H9 (cell line): ENCODE data around the gene FAM120A. TPM values are rescaled to one million over a fixed set of nuclear protein-coding genes. Genes with fewer than 3 reads are reported as not detected.

ENCODE experiments used
- DNase-seq: peaks from one replicate; pipeline ENCODE4 v3.0.0-alpha.2; 2017
- H2AFZ ChIP-seq: one replicate; pipeline ENCODE4 v1.6.1; 2013; ENCODE audit warnings: mild to moderate bottlenecking, low read length, control low read depth, moderate library complexity
- H2AK5ac ChIP-seq: 2 replicates; pipeline ENCODE4 v1.6.1; 2013; ENCODE audit warnings: low read length, control low read depth, mixed read lengths; ENCODE audit not compliant: insufficient read length
- H2BK120ac ChIP-seq: one replicate; pipeline ENCODE4 v1.6.1; 2013; ENCODE audit warnings: low read depth, mild to moderate bottlenecking, low read length, control low read depth, inconsistent platforms; ENCODE audit not compliant: poor library complexity, severe bottlenecking
- H2BK12ac ChIP-seq: 2 replicates; pipeline ENCODE4 v1.6.1; 2013; ENCODE audit warnings: low read length, control low read depth, mixed read lengths, low read depth; ENCODE audit not compliant: insufficient read length
- H2BK15ac ChIP-seq: 2 replicates; pipeline ENCODE4 v1.6.1; 2013; ENCODE audit warnings: low read depth, low read length, control low read depth
- H2BK20ac ChIP-seq: one replicate; pipeline ENCODE4 v1.6.1; 2013; ENCODE audit warnings: low read depth, mild to moderate bottlenecking, low read length, control low read depth, inconsistent platforms; ENCODE audit not compliant: poor library complexity, severe bottlenecking
- H2BK5ac ChIP-seq: 2 replicates; pipeline ENCODE4 v1.6.1; 2013; ENCODE audit warnings: low read length, control low read depth, mixed read lengths; ENCODE audit not compliant: insufficient read length
- H3K14ac ChIP-seq: 2 replicates; pipeline ENCODE4 v1.6.1; 2013; ENCODE audit warnings: low read length, control low read depth; ENCODE audit not compliant: insufficient read depth
- H3K18ac ChIP-seq: 2 replicates; pipeline ENCODE4 v1.6.1; 2013; ENCODE audit warnings: low read depth, mild to moderate bottlenecking, mixed read lengths, low read length, control low read depth; ENCODE audit not compliant: insufficient read length
- H3K23ac ChIP-seq: 2 replicates; pipeline ENCODE4 v1.6.1; 2013; ENCODE audit warnings: low read length, control low read depth, mixed read lengths, low read depth; ENCODE audit not compliant: insufficient read length
- H3K23me2 ChIP-seq: 2 replicates; pipeline ENCODE4 v1.6.1; 2013; ENCODE audit warnings: low read depth, mild to moderate bottlenecking, mixed read lengths, low read length, control low read depth; ENCODE audit not compliant: insufficient read length, poor library complexity, severe bottlenecking
- H3K27ac ChIP-seq: 2 replicates; pipeline ENCODE4 v1.5.1; 2013; ENCODE audit warnings: low read length, control low read depth, mixed read lengths, low read depth; ENCODE audit not compliant: insufficient read length
- H3K27me3 ChIP-seq: 2 replicates; pipeline ENCODE4 v1.6.1; 2013; ENCODE audit warnings: low read length, control low read depth, inconsistent platforms; ENCODE audit not compliant: insufficient read depth
- H3K4ac ChIP-seq: 2 replicates; pipeline ENCODE4 v1.6.1; 2013; ENCODE audit warnings: low read depth, mild to moderate bottlenecking, control low read depth, inconsistent platforms, low read length, moderate library complexity
- H3K4me1 ChIP-seq: 2 replicates; pipeline ENCODE4 v1.6.1; 2013; ENCODE audit warnings: low read length, control low read depth, inconsistent platforms; ENCODE audit not compliant: insufficient read depth
- H3K4me2 ChIP-seq: 2 replicates; pipeline ENCODE4 v1.6.1; 2013; ENCODE audit warnings: low read length, control low read depth, mixed read lengths; ENCODE audit not compliant: insufficient read length, insufficient read depth
- H3K56ac ChIP-seq: 2 replicates; pipeline ENCODE4 v1.6.1; 2013; ENCODE audit warnings: low read depth, mild to moderate bottlenecking, mixed read lengths, low read length, control low read depth; ENCODE audit not compliant: insufficient read length
- H3K79me1 ChIP-seq: 2 replicates; pipeline ENCODE4 v1.6.1; 2013; ENCODE audit warnings: low read depth, mild to moderate bottlenecking, moderate library complexity, low read length, control low read depth, inconsistent platforms; ENCODE audit not compliant: insufficient read depth, poor library complexity, severe bottlenecking
- H3K79me2 ChIP-seq: 2 replicates; pipeline ENCODE4 v1.6.1; 2013; ENCODE audit warnings: low read length, control low read depth, inconsistent platforms; ENCODE audit not compliant: insufficient read depth
- H3K9ac ChIP-seq: 2 replicates; pipeline ENCODE4 v1.6.1; 2013; ENCODE audit warnings: low read length, control low read depth, mixed read lengths; ENCODE audit not compliant: insufficient read length; ENCODE audit errors: extremely low read depth
- H3K9me3 ChIP-seq: one replicate; pipeline ENCODE4 v1.6.1; 2013; ENCODE audit warnings: low read depth, low read length, inconsistent platforms; ENCODE audit not compliant: control insufficient read depth
- H3T11ph ChIP-seq: one replicate; pipeline ENCODE4 v1.6.1; 2013; ENCODE audit warnings: mild to moderate bottlenecking, low read length, control low read depth, inconsistent platforms
- H4K20me1 ChIP-seq: one replicate; pipeline ENCODE4 v1.6.1; 2013; ENCODE audit not compliant: control insufficient read depth, insufficient read length, insufficient read depth
- H4K5ac ChIP-seq: 2 replicates; pipeline ENCODE4 v1.6.1; 2013; ENCODE audit warnings: low read depth, mild to moderate bottlenecking, mixed read lengths, low read length, control low read depth; ENCODE audit not compliant: insufficient read length
- H4K8ac ChIP-seq: replicated peaks from 2 replicates; pipeline ENCODE4 v1.6.1; 2013; ENCODE audit warnings: low read length, control low read depth, mixed read lengths, low read depth; ENCODE audit not compliant: insufficient read length
- H4K91ac ChIP-seq: 2 replicates; pipeline ENCODE4 v1.6.1; 2013; ENCODE audit warnings: low read depth, mild to moderate bottlenecking, moderate library complexity, mixed read lengths, low read length, control low read depth; ENCODE audit not compliant: insufficient read length
- H3K27ac Mint-ChIP-seq, 3 experiments: 2 replicates in 2 of 3; 3 replicates in 1 of 3; pipeline ENCODE4 v1.8.0; 2020 to 2021; ENCODE audit warnings: mixed read lengths in 3 of 3, mild to moderate bottlenecking in 1 of 3, moderate library complexity in 1 of 3
- H3K27me3 Mint-ChIP-seq: 2 replicates; pipeline ENCODE4 v1.8.0; 2021; ENCODE audit warnings: low read depth, mild to moderate bottlenecking, moderate library complexity, mixed read lengths
- H3K36me3 Mint-ChIP-seq, 3 experiments: 2 replicates in 2 of 3; 3 replicates in 1 of 3; pipeline ENCODE4 v1.8.0; 2020 to 2021; ENCODE audit warnings: low read depth in 3 of 3, mixed read lengths in 3 of 3; ENCODE audit not compliant: insufficient read depth in 1 of 3
- H3K4me1 Mint-ChIP-seq, 2 experiments: 2 replicates each; pipeline ENCODE4 v1.8.0; 2020; ENCODE audit warnings: mixed read lengths in 2 of 2
- H3K4me3 Mint-ChIP-seq, 2 experiments: 2 replicates in 1 of 2; 3 replicates in 1 of 2; pipeline ENCODE4 v1.8.0; 2020 to 2021; ENCODE audit warnings: mild to moderate bottlenecking in 2 of 2, mixed read lengths in 2 of 2, moderate library complexity in 1 of 2
- H3K9me3 Mint-ChIP-seq, 2 experiments: 2 replicates in 1 of 2; 3 replicates in 1 of 2; pipeline ENCODE4 v1.8.0; 2020; ENCODE audit warnings: mild to moderate bottlenecking in 2 of 2, mixed read lengths in 2 of 2, moderate library complexity in 1 of 2
- WGBS: extraction: QIAGEN DNeasy Blood & Tissue Kit; methylation state at CpG from one replicate; pipeline ENCODE4 v1.1.7; 2013; ENCODE audit warnings: missing lambda C conversion rate, low lambda C conversion rate, mixed read lengths; ENCODE audit not compliant: insufficient read length; ENCODE audit errors: extremely low coverage; 5-methylcytosine and 5-hydroxymethylcytosine counted together
- total RNA-seq: library from RNA; stranded (reverse); gene quantifications from 2 replicates; pipeline ENCODE4 v1.2.1, GENCODE V29; 2021
- TF ChIP-seq, protein P1 (sequence below): fragments of 200-600 bp; sonication (generic); conservative IDR thresholded peaks from 3 replicates; pipeline ENCODE4 v1.8.0; 2021; ENCODE audit warnings: antibody characterized with exemption, mild to moderate bottlenecking

FAM120A gene
- total RNA-seq, 1 experiment from 2014 or later, result 57.7 TPM

GRCh38 chr9:93415176-93415690, 36.3 kb upstream of the FAM120A start:
- Histone ChIP-seq H3K27me3 (no peaks in the 10 kb centered on the region), H3K79me1 (no peaks in the 10 kb centered on the region), H3K27ac (no peak overlapping the region), H2BK20ac (no peak overlapping the region), H3K9me3 (no peaks in the 10 kb centered on the region), H2BK120ac (no peak overlapping the region), H3K23me2 (no peaks in the 10 kb centered on the region), H2AK5ac (no peak overlapping the region), H3T11ph (no peak overlapping the region), H4K91ac (no peak overlapping the region), H3K4me2 (no peak overlapping the region), H4K8ac (no peak overlapping the region), H2AFZ (no peak overlapping the region), H3K23ac (no peak overlapping the region), H3K9ac (no peak overlapping the region), H3K4me1 (no peaks in the 10 kb centered on the region), H3K56ac (no peak overlapping the region), H2BK15ac (no peak overlapping the region), H2BK5ac (no peak overlapping the region), H3K18ac (no peak overlapping the region), H4K5ac (no peak overlapping the region), H4K20me1 (no peaks in the 10 kb centered on the region), H3K79me2 (no peaks in the 10 kb centered on the region), H3K4ac (no peak overlapping the region), H3K14ac (no peak overlapping the region), H2BK12ac (no peak overlapping the region)
- H3K27me3 Mint-ChIP-seq, result no peaks in the 10 kb centered on the region; the same call in 1 of the 2 replicates
- H3K4me1 Mint-ChIP-seq, result peaks cover 0 to 2% of the 10 kb centered on the region in 2 experiments; a peak in 2 of 4 replicates
- H3K9me3 Mint-ChIP-seq, result peaks cover 14 to 23% of the 10 kb centered on the region in 2 experiments
- peaks cover 0 to 12% (median 9%) of the 10 kb centered on the region in 3 experiments; a peak in 5 of 7 replicates for H3K36me3 Mint-ChIP-seq
- TF ChIP-seq, protein P1, sequence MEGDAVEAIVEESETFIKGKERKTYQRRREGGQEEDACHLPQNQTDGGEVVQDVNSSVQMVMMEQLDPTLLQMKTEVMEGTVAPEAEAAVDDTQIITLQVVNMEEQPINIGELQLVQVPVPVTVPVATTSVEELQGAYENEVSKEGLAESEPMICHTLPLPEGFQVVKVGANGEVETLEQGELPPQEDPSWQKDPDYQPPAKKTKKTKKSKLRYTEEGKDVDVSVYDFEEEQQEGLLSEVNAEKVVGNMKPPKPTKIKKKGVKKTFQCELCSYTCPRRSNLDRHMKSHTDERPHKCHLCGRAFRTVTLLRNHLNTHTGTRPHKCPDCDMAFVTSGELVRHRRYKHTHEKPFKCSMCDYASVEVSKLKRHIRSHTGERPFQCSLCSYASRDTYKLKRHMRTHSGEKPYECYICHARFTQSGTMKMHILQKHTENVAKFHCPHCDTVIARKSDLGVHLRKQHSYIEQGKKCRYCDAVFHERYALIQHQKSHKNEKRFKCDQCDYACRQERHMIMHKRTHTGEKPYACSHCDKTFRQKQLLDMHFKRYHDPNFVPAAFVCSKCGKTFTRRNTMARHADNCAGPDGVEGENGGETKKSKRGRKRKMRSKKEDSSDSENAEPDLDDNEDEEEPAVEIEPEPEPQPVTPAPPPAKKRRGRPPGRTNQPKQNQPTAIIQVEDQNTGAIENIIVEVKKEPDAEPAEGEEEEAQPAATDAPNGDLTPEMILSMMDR, result no peak
- no peak for DNase-seq
- no peak overlapping the region for H3K4me3 Mint-ChIP-seq
- WGBS, result no CpG with 5 or more reads among the region's 2 CpGs
- no peak overlapping the region for H3K27ac Mint-ChIP-seq
